Purkinje cell (primary cell): ENCODE measurements around the gene BTBD16. TPM values are rescaled to one million over a fixed set of nuclear protein-coding genes. Genes with fewer than 3 reads are reported as not detected.

ENCODE experiments used
- polyA plus RNA-seq: library from polyadenylated mRNA; unstranded; fragments of >200 nt; fragmentation: Nextera tagmentation; gene quantifications from 2 replicates; pipeline ENCODE4 v1.2.1, GENCODE V29; 2014

Gene BTBD16
- polyA plus RNA-seq, result 1.1 TPM in 1 of 2 replicates, not detected in the other

DNA sequence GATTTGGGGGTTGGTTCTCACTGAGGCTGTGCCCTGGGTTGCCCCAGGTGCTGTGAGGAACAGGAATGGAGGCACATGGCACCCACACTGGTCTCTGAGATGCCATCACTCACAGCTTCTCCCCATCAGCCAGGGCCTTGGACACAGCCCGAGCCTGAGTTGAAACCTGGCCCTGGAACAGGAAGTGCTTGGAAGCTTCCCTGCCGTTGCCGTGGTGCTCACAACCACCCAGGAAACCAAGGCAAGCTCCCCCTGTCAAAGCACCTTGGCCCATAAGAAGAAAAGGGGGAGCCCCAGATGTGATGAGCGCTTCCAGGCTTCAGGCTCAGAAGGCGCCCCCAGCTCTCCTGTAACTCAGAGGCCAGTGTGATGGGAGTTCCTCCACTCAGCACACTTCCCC lies at the start of gene BTBD16:
Gene BTBD16, plus strand, starts transcription at position 221 of the 400 bp plus-strand sequence. CDS start 3,786 bp downstream, outside the sequence.

DNA sequence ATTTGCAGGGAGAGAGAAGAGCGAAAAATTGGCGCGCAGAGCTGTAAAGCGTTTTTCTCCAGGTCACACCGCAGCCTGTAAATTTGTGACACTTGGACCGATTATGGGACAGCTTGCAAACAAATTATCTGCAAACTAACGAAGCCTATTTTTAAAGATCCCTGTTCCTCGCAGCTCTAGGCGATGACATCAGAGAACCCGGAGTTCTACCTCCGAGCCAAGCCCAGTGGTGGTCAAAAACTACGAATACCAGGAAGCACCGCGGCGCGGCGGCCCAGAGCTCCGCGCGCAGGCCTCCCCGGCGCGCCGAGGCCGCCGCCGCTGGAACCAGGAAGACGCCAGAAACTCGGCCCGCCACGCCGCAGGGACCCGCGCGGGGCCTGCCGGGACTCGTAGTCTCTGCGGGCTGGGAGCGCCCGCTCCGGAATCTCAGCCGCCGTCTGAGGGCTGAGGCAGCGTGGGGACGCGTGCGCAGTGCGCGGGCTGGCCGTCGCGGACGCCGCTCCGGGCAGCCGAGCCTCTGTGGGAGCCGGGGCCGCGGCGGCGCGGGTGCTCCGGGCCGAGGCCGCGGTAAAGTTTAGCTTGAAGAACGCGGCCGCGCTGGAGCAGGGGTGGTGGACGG lies 103.3 kb downstream of the BTBD16 start, which contains the start of gene PLEKHA1:
Gene PLEKHA1, plus strand, starts transcription at position 472 of the 622 bp plus-strand sequence. CDS start 18,493 bp downstream, outside the sequence.

Other genes with a start within 250 kb of the BTBD16 start
- gene PLEKHA1, start 103.4 kb downstream of the BTBD16 start, polyA plus RNA-seq, result 15.0 and 24.4 TPM in 2 replicates
- not detected in 2 replicates for gene ARMS2, start 183.4 kb downstream of the BTBD16 start, polyA plus RNA-seq
- gene HTRA1, start 190.3 kb downstream of the BTBD16 start, polyA plus RNA-seq, result 73.1 and 85.0 TPM in 2 replicates